ENCODE measurements around the gene SETD3. TPM values are rescaled to one million over a fixed set of nuclear protein-coding genes. Genes with fewer than 3 reads are reported as not detected.

SETD3 gene
- total and polyA plus RNA-seq, 10 of the 15 experiments (the other 5 are each of a cell fraction or from before 2014, with no cell fraction given) = 11.3 to 44.2 (median 36.5) TPM

- Histone ChIP-seq H4K20me1 (ENCODE audit: control insufficient read depth, insufficient read depth) (no peaks in the 10 kb centered on the region), H3K4me2 (ENCODE audit: control insufficient read depth, insufficient read depth) (no peak overlapping the region), H3K27ac (ENCODE audit: control insufficient read depth, insufficient read depth) (no peak overlapping the region), H3K36me3 (ENCODE audit: control insufficient read depth in 2 of 2, insufficient read depth in 2 of 2, low read length in 1 of 2) (no peaks in the 10 kb centered on the region), H3K9me3 (replicated peaks; ENCODE audit: control insufficient read depth, insufficient read depth, low read length) (no peaks in the 10 kb centered on the region), H3K27me3 (replicated peaks in 1 of 2; ENCODE audit: control insufficient read depth in 2 of 2, insufficient read depth in 2 of 2, low read length in 1 of 2) (no peaks in the 10 kb centered on the region; a peak in 1 of 4 replicates), H3K79me2 (ENCODE audit: control insufficient read depth, insufficient read depth, low read length) (no peaks in the 10 kb centered on the region), H2AFZ (ENCODE audit: control insufficient read depth, low read depth, low read length) (no peak overlapping the region), H3K4me3 (no peak overlapping the region), H3K9ac (ENCODE audit: control insufficient read depth, insufficient read depth, low read length) (no peak overlapping the region), H3K4me1 (ENCODE audit: control insufficient read depth, insufficient read depth, low read length) (no peaks in the 10 kb centered on the region)
- WGBS (ENCODE audit: insufficient coverage, insufficient replicate concordance, low lambda C conversion rate, missing lambda C conversion rate) = 65% methylated on average over 15 of the region's 15 CpGs
- TF ChIP-seq MEF2A (IDR thresholded peaks at IDR 0.05; ENCODE audit: insufficient read depth, low read depth, low read length) = no peak
- TF ChIP-seq SREBF2 (IDR thresholded peaks at IDR 0.05; ENCODE audit: low read length) = no peak
- no peak for TF ChIP-seq MXI1 (IDR thresholded peaks at IDR 0.05; ENCODE audit: low read depth, low read length)
- TF ChIP-seq MTA3 (IDR thresholded peaks at IDR 0.05; ENCODE audit: borderline replicate concordance, low read length) = no peak
- TF ChIP-seq POLR2AphosphoS2 (IDR thresholded peaks at IDR 0.05; ENCODE audit: low read depth, low read length) = no peak
- no peak for TF ChIP-seq NRF1 (conservative IDR thresholded peaks at IDR 0.05; ENCODE audit: low read depth, low read length)
- TF ChIP-seq USF2 (IDR thresholded peaks at IDR 0.05; ENCODE audit: borderline replicate concordance, low read depth, low read length) = no peak
- TF ChIP-seq STAT3 (IDR thresholded peaks at IDR 0.05; ENCODE audit: low read depth, low read length) = no peak
- TF ChIP-seq CEBPB (IDR thresholded peaks at IDR 0.05; ENCODE audit: borderline replicate concordance in 1 of 2, low read depth in 2 of 2, low read length in 2 of 2) = no peak
- TF ChIP-seq KLF5 (IDR thresholded peaks at IDR 0.05; ENCODE audit: partially characterized antibody) = no peak
- TF ChIP-seq RAD51 (IDR thresholded peaks at IDR 0.05) = no peak
- TF ChIP-seq FOXK2 (IDR thresholded peaks at IDR 0.05) = no peak
- no peak for TF ChIP-seq STAT1 (conservative IDR thresholded peaks at IDR 0.05)
- in situ Hi-C loops (cut with MboI) = no loop called here
- DNase-seq (ENCODE audit: low read depth, low spot score) (no peak), FAIRE-seq (no peak), ATAC-seq (no peak)
- ChIA-PET POLR2A (no interaction called here), CTCF (interaction anchor here (0.5 to 1.1 kb wide), 2 partner anchors 32 to 35 kb away, joined by 3 to 5 read pairs; no protein-coding TSS in a partner anchor), RAD21 (ENCODE audit: unreplicated experiment) (no interaction called here), SMC1A (ENCODE audit: uncharacterized antibody, unreplicated experiment) (interaction anchor here (1.4 kb wide), 1 partner anchor 60 kb away, joined by 3 read pairs; no protein-coding TSS in a partner anchor)
- intact Hi-C loops (cut with micrococcal nuclease; ENCODE audit: unreplicated experiment) = no loop called here
- BruUV-seq (replicated peaks) = no TSS peak
Observed at GRCh38 chr14:99356031-99356608, 124.5 kb downstream of the SETD3 start.

Measured in GM12878 (cell line).